ENCODE measurements around the gene RAB11FIP4. TPM values are rescaled to one million over a fixed set of nuclear protein-coding genes. Genes with fewer than 3 reads are reported as not detected.
A peak's percentile ranks its signal among the peaks of the same experiment; 100 is the strongest.

RAB11FIP4 gene
- total and polyA plus RNA-seq, 4 experiments from 2014 or later = 8.3 to 47.4 (median 30.0) TPM

DNA sequence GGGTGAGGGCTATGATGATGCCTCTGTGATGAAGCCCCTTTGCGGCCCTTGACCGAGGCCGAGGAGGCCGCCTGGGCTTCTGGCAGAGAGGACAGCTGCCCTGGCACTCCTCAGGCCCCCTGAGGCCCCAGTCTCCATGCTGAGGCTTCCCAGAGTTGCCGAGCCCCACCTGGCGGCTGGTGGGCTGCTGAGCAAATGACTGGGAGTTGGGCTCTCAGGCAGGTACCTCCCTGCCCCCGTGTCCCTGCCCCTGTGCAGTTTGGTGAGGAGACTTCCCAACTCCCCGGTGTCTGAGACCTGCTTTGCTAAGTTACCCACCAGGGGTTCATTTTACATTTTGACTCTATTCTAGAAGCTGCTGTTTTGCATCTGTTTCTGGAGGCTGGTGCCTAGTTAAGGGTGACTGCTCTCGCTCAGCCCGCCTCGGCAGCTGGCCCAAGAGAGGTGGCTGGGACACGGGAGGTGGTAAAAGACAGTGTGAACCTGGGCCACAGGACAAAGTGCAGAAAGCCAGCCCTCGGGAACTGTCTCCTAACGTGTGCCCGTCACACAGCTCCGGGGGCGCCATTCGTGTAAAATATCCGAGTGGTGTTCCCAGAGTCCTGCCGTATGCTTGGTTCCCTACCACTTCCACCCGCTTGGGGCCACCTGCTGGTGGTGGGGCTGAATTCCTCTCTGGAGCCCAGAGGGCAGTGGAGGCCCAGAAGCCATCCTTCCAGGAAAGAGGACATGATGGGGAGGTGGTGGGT lies 134.5 kb downstream of the RAB11FIP4 start:
- Histone ChIP-seq H3K4me3 (ENCODE audit: low read length in 2 of 2) (no peak overlapping the region), H3K27ac (ENCODE audit: low read depth, low read length) (no peak overlapping the region), H3K27me3 (ENCODE audit: insufficient read depth, low read length) (no peaks in the 10 kb centered on the region), H3K36me3 (ENCODE audit: insufficient read depth, low read length) (peaks cover 58% of the 10 kb centered on the region), H3K4me1 (ENCODE audit: insufficient read depth, low read length) (peaks cover 4% of the 10 kb centered on the region), H3K9me3 (ENCODE audit: control insufficient read depth in 1 of 2, low read length in 2 of 2) (no peaks in the 10 kb centered on the region)
- peaks cover 27 to 55% of the 10 kb centered on the region in 2 donors for H3K36me3 Mint-ChIP-seq
- POLR2A ChIA-PET (ENCODE audit: partially characterized antibody) = interaction anchor here (0.9 kb wide), 1 partner anchor 89 kb away, joined by 3 read pairs; no protein-coding TSS in a partner anchor
- CTCF ChIA-PET (ENCODE audit: partially characterized antibody) = interaction anchor here (1.0 to 10.1 kb wide), 14 partner anchors 9 to 316 kb away, joined by 3 to 184 read pairs (median 9); partner anchors contain the start of gene RAB11FIP4
- peaks cover 0 to 3% (median under 1%) of the 10 kb centered on the region in 4 donors for H3K4me1 Mint-ChIP-seq
- no peak for DNase-seq
- no peaks in the 10 kb centered on the region for H3K27me3 Mint-ChIP-seq
- H3K9me3 Mint-ChIP-seq = peaks cover 0 to 1% (median 0%) of the 10 kb centered on the region in 8 donors
- H3K4me3 Mint-ChIP-seq = no peak overlapping the region
- intact Hi-C loops (cut with micrococcal nuclease) = loop anchor here (1.0 to 2.0 kb wide), 6 partner anchors 17 to 317 kb away; no protein-coding TSS in a partner anchor
- no peak overlapping the region for H3K27ac Mint-ChIP-seq

- POLR2A ChIA-PET (ENCODE audit: partially characterized antibody) = interaction anchor here (1.0 to 1.3 kb wide), 2 partner anchors 18 to 39 kb away, joined by 3 read pairs; no protein-coding TSS in a partner anchor
- CTCF ChIA-PET (ENCODE audit: partially characterized antibody) = interaction anchor here (0.8 to 10.1 kb wide), 6 partner anchors 15 to 138 kb away, joined by 3 to 184 read pairs (median 3); no protein-coding TSS in a partner anchor
Observed at GRCh38 chr17:31527606-31528005, 136.1 kb downstream of the RAB11FIP4 start.

DNA sequence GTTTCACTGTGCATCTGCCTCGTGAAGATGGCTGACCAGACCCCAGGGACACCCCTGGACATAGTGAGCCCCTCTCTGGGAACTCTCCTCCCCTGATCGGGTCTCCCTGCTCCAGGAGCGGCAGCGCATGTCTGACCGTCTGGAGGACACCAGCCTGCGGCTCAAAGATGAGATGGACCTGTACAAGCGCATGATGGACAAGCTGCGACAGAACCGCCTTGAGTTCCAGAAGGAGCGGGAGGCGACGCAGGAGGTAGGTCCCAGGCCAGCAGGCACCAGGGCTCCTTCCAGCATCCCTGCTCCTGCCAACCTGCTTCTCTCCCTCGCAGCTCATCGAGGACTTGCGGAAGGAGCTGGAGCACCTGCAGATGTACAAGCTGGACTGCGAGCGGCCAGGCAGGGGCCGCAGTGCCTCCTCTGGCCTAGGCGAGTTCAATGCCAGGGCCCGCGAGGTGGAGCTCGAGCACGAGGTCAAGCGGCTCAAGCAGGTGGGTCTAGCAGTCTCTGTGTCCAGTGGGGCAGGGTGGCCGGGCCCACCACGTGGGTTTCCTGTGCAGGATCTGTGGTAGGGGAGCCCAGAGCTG lies 136.9 kb downstream of the RAB11FIP4 start:
- H3K4me1 Mint-ChIP-seq = peaks cover 0 to 3% (median 1%) of the 10 kb centered on the region in 4 donors
- H3K4me3 Mint-ChIP-seq = no peak overlapping the region
- Histone ChIP-seq H3K9me3 (ENCODE audit: control insufficient read depth in 1 of 2, low read length in 2 of 2) (no peaks in the 10 kb centered on the region), H3K4me1 (ENCODE audit: insufficient read depth, low read length) (peaks cover 4% of the 10 kb centered on the region), H3K27ac (ENCODE audit: low read depth, low read length) (no peak overlapping the region), H3K36me3 (ENCODE audit: insufficient read depth, low read length) (peaks cover 67% of the 10 kb centered on the region), H3K27me3 (ENCODE audit: insufficient read depth, low read length) (no peaks in the 10 kb centered on the region), H3K4me3 (ENCODE audit: low read length in 2 of 2) (no peak overlapping the region)
- H3K27me3 Mint-ChIP-seq = no peaks in the 10 kb centered on the region
- ChIA-PET POLR2A (ENCODE audit: partially characterized antibody) (interaction anchor here (1.3 kb wide), 1 partner anchor 39 kb away, joined by 3 read pairs; no protein-coding TSS in a partner anchor), CTCF (ENCODE audit: partially characterized antibody) (interaction anchor here (1.2 to 10.1 kb wide), 5 partner anchors 16 to 139 kb away, joined by 3 to 184 read pairs (median 3); no protein-coding TSS in a partner anchor)
- H3K9me3 Mint-ChIP-seq = peaks cover 0 to 3% (median 0%) of the 10 kb centered on the region in 8 donors
- intact Hi-C loops (cut with micrococcal nuclease) = no loop called here
- DNase-seq = no peak
- peaks cover 33 to 64% of the 10 kb centered on the region in 2 donors for H3K36me3 Mint-ChIP-seq
- H3K27ac Mint-ChIP-seq = no peak overlapping the region

More at GRCh38 chr17:31527606-31528005, 136.1 kb downstream of the RAB11FIP4 start:
- Mint-ChIP-seq H3K4me1 (peaks cover 0 to 3% (median 1%) of the 10 kb centered on the region in 4 donors), H3K27me3 (no peaks in the 10 kb centered on the region), H3K9me3 (peaks cover 0 to 3% (median 0%) of the 10 kb centered on the region in 8 donors), H3K4me3 (no peak overlapping the region), H3K36me3 (peaks cover 33 to 59% of the 10 kb centered on the region in 2 donors), H3K27ac (no peak overlapping the region)
- Histone ChIP-seq H3K27me3 (ENCODE audit: insufficient read depth, low read length) (no peaks in the 10 kb centered on the region), H3K4me3 (ENCODE audit: low read length in 2 of 2) (no peak overlapping the region), H3K4me1 (ENCODE audit: insufficient read depth, low read length) (peaks cover 4% of the 10 kb centered on the region), H3K36me3 (ENCODE audit: insufficient read depth, low read length) (peaks cover 72% of the 10 kb centered on the region), H3K27ac (ENCODE audit: low read depth, low read length) (no peak overlapping the region), H3K9me3 (ENCODE audit: control insufficient read depth in 1 of 2, low read length in 2 of 2) (no peaks in the 10 kb centered on the region)
- intact Hi-C loops (cut with micrococcal nuclease) = no loop called here
- no peak for DNase-seq

DNA sequence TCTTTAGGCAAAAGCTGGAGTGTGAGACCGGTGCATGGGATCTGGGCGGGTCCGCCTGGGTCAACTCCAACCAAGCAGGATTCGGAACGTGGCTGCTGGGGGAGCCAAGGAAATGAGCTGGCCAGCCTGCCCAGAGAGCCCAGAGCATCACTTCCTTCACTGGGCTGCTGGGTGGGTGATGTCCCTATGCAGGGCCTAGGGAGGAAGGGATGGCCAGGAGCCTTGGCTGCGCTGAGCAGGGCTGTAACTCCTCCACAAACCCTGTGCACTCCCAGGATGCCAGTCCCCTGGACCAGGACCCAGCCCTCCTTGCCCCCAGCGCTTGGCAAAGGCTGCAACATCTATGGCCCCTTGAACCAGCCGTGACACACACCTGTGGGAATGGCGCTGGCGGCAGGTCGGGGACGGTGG lies 138.4 kb downstream of the RAB11FIP4 start:
- H3K4me3 ChIP-seq (ENCODE audit: low read length in 2 of 2) = no peak overlapping the region
- no peak for DNase-seq
- H3K27me3 ChIP-seq (ENCODE audit: insufficient read depth, low read length) = no peaks in the 10 kb centered on the region
- no peak overlapping the region for H3K27ac ChIP-seq (ENCODE audit: low read depth, low read length)
- peaks cover 58% of the 10 kb centered on the region for H3K36me3 ChIP-seq (ENCODE audit: insufficient read depth, low read length)
- H3K4me1 Mint-ChIP-seq = peaks cover 1 to 7% (median 3%) of the 10 kb centered on the region in 4 donors
- CTCF ChIA-PET (ENCODE audit: partially characterized antibody) = interaction anchor here (0.6 to 10.1 kb wide), 2 partner anchors 94 to 315 kb away, joined by 3 to 184 read pairs; no protein-coding TSS in a partner anchor
- POLR2A ChIA-PET (ENCODE audit: partially characterized antibody) = interaction anchor here (1.1 to 1.2 kb wide), 2 partner anchors 20 to 35 kb away, joined by 3 read pairs; no protein-coding TSS in a partner anchor
- H3K9me3 ChIP-seq (ENCODE audit: control insufficient read depth in 1 of 2, low read length in 2 of 2) = no peaks in the 10 kb centered on the region
- H3K27ac Mint-ChIP-seq = no peak overlapping the region
- peaks cover 22 to 52% of the 10 kb centered on the region in 2 donors for H3K36me3 Mint-ChIP-seq
- intact Hi-C loops (cut with micrococcal nuclease) = no loop called here
- H3K4me1 ChIP-seq (ENCODE audit: insufficient read depth, low read length) = peaks cover 4% of the 10 kb centered on the region
- no peak overlapping the region for H3K4me3 Mint-ChIP-seq
- peaks cover 0 to 3% (median 0%) of the 10 kb centered on the region in 8 donors for H3K9me3 Mint-ChIP-seq
- no peaks in the 10 kb centered on the region for H3K27me3 Mint-ChIP-seq

DNA sequence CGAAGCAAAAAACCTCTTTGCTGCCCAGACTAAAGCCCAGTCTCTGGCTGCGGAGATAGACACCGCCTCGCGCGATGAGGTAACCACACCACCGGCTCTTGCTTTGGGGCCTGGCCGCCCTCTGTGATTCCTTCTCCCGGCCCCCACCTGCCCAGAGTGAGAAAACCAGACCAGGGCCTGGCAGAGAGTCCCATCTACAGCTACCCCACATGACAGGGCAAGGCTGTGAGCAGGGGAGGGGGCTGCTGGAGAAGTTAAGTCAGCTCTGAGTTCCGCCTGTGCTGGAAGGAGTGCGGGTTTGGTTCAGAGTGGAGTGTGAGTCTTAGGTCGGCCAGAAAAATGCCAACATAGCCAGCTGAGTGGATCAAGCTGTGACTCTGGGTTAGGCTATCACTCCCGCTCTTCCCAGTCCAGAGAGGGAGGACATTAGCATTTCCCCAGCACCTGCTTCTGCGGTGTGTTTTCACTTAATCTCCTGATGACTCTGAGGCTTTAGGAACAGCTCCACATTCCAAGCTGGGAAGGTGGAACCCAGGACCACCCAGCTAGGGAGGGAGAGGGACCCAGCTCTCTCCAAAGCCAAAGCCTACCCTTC lies 139.0 kb downstream of the RAB11FIP4 start:
- CTCF ChIA-PET (ENCODE audit: partially characterized antibody) = no interaction called here
- H3K9me3 Mint-ChIP-seq = peaks cover 0 to 3% (median 0%) of the 10 kb centered on the region in 8 donors
- POLR2A ChIA-PET (ENCODE audit: partially characterized antibody) = interaction anchor here (1.2 to 1.3 kb wide), 2 partner anchors 36 to 43 kb away, joined by 3 to 5 read pairs; no protein-coding TSS in a partner anchor
- H3K27ac ChIP-seq (ENCODE audit: low read depth, low read length) = no peak overlapping the region
- intact Hi-C loops (cut with micrococcal nuclease) = no loop called here
- H3K36me3 ChIP-seq (ENCODE audit: insufficient read depth, low read length) = peaks cover 58% of the 10 kb centered on the region
- no peaks in the 10 kb centered on the region for H3K4me1 ChIP-seq (ENCODE audit: insufficient read depth, low read length)
- no peak for DNase-seq
- peaks cover 22 to 48% of the 10 kb centered on the region in 2 donors for H3K36me3 Mint-ChIP-seq
- peaks cover 0 to 8% (median 4%) of the 10 kb centered on the region in 4 donors for H3K4me1 Mint-ChIP-seq
- no peak overlapping the region for H3K4me3 Mint-ChIP-seq
- no peaks in the 10 kb centered on the region for H3K27me3 Mint-ChIP-seq
- no peaks in the 10 kb centered on the region for H3K27me3 ChIP-seq (ENCODE audit: insufficient read depth, low read length)
- H3K27ac Mint-ChIP-seq = no peak overlapping the region
- no peak overlapping the region for H3K4me3 ChIP-seq (ENCODE audit: low read length in 2 of 2)
- H3K9me3 ChIP-seq (ENCODE audit: control insufficient read depth in 1 of 2, low read length in 2 of 2) = no peaks in the 10 kb centered on the region

GRCh38 chr17:31531336-31531980 lies 140.0 kb downstream of the RAB11FIP4 start:
- H3K4me1 ChIP-seq (ENCODE audit: insufficient read depth, low read length) = no peaks in the 10 kb centered on the region
- H3K36me3 Mint-ChIP-seq = peaks cover 22 to 47% of the 10 kb centered on the region in 2 donors
- CTCF ChIA-PET (ENCODE audit: partially characterized antibody) = no interaction called here

More at GRCh38 chr17:31531336-31531980, 140.0 kb downstream of the RAB11FIP4 start:
- Mint-ChIP-seq H3K4me3 (no peak overlapping the region), H3K27ac (peak overlapping the region in 1 of 7 donors; percentile 42), H3K4me1 (peaks cover 0 to 11% (median 7%) of the 10 kb centered on the region in 4 donors), H3K27me3 (no peaks in the 10 kb centered on the region), H3K9me3 (peaks cover 0 to 3% (median 0%) of the 10 kb centered on the region in 8 donors)
- H3K27me3 ChIP-seq (ENCODE audit: insufficient read depth, low read length) = no peaks in the 10 kb centered on the region
- H3K9me3 ChIP-seq (ENCODE audit: control insufficient read depth in 1 of 2, low read length in 2 of 2) = no peaks in the 10 kb centered on the region
- H3K4me3 ChIP-seq (ENCODE audit: low read length in 2 of 2) = no peak overlapping the region
- H3K36me3 ChIP-seq (ENCODE audit: insufficient read depth, low read length) = peaks cover 58% of the 10 kb centered on the region
- intact Hi-C loops (cut with micrococcal nuclease) = no loop called here
- no peak overlapping the region for H3K27ac ChIP-seq (ENCODE audit: low read depth, low read length)
- POLR2A ChIA-PET (ENCODE audit: partially characterized antibody) = interaction anchor here (1.3 kb wide), 1 partner anchor 44 kb away, joined by 5 read pairs; no protein-coding TSS in a partner anchor
- DNase-seq = no peak
